Naive B cell (primary cell): ENCODE results near the gene SMNDC1. TPM values are rescaled to one million over a fixed set of nuclear protein-coding genes. Genes with fewer than 3 reads are reported as not detected.

ENCODE experiments used
- ATAC-seq, 2 donors: fragments of 150-1000 bp; cut with Tn5 transposase; 2 replicates each; pipeline ENCODE4 v1.10.0; 2021; ENCODE audit warnings: low read depth in 2 of 2, mild to moderate bottlenecking in 2 of 2, moderate library complexity in 2 of 2
- DNase-seq: peaks from one replicate; pipeline ENCODE4 v3.0.0; 2022
- H3K27ac Mint-ChIP-seq, 6 donors: one replicate each; pipeline ENCODE4 v1.8.0; 2020 to 2022; ENCODE audit warnings: mild to moderate bottlenecking in 6 of 6, mixed read lengths in 6 of 6, moderate library complexity in 5 of 6, inconsistent platforms in 2 of 6
- H3K27me3 Mint-ChIP-seq, 3 donors: one replicate each; pipeline ENCODE4 v1.8.0; 2021 to 2022; ENCODE audit warnings: mixed read lengths in 3 of 3, mild to moderate bottlenecking in 1 of 3
- H3K36me3 Mint-ChIP-seq, 2 donors: one replicate each; pipeline ENCODE4 v1.8.0; 2020 to 2022; ENCODE audit warnings: mixed read lengths in 2 of 2, inconsistent platforms in 1 of 2, mild to moderate bottlenecking in 1 of 2
- H3K4me1 Mint-ChIP-seq, 3 donors: one replicate each; pipeline ENCODE4 v1.8.0; 2020 to 2022; ENCODE audit warnings: mixed read lengths in 3 of 3, inconsistent platforms in 1 of 3, mild to moderate bottlenecking in 1 of 3, moderate library complexity in 1 of 3
- H3K4me3 Mint-ChIP-seq, 8 donors: one replicate each; pipeline ENCODE4 v1.8.0; 2020 to 2022; ENCODE audit warnings: mild to moderate bottlenecking in 8 of 8, mixed read lengths in 8 of 8, moderate library complexity in 8 of 8, inconsistent platforms in 2 of 8
- H3K9me3 Mint-ChIP-seq, 7 donors: one replicate each; pipeline ENCODE4 v1.8.0; 2020 to 2022; ENCODE audit warnings: mixed read lengths in 7 of 7, mild to moderate bottlenecking in 5 of 7, inconsistent platforms in 2 of 7, moderate library complexity in 1 of 7
- polyA plus RNA-seq, 6 donors: library from polyadenylated mRNA; unstranded; fragments of 300-500 nt; fragmentation: Illumina TruSeq; gene quantifications; one replicate each; pipeline ENCODE4 v1.2.3, GENCODE V29; 2021; ENCODE audit warnings: low read depth in 6 of 6

SMNDC1 gene
- polyA plus RNA-seq, 6 donors from 2014 or later: 11.9 to 20.8 (median 15.9) TPM

DNA sequence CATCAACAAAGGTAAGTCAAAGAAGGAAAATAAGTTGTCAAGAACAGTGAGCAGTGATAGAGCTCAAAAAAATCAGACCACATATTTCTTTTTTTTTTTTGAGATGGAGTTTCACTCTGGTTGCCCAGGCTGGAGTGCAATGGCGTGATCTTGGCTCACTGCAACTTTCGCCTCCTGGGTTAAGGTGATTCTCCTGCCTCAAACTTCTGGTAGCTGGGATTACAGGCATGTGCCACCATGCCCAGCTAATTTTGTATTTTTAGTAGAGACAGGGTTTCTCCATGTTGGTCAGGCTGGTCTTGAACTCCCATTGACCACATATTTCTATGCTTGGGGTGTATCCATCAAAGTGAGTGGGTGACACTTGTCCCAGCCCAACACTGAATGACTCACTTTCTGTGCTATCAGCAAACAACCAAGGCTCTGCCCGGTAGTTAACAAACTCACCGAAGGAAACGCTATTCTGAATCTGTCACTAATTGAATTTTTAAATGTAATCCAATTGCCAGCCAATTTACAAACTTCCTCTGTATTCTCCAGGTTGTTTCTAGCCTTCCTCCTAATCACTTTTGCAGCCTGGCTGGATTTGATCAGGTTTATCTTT is 19.6 kb upstream of the SMNDC1 start:
- DNase-seq (no peak), ATAC-seq (peak in 1 of 2 donors; percentile 41)
- Mint-ChIP-seq H3K27ac (peak overlapping the region; percentile 24 to 99 (median 88)), H3K4me3 (peak overlapping the region in 4 of 8 donors; percentile 20 to 68 (median 30)), H3K4me1 (peaks cover 19 to 41% (median 31%) of the 10 kb centered on the region in 3 donors), H3K9me3 (peaks cover 3 to 20% (median 10%) of the 10 kb centered on the region in 7 donors), H3K27me3 (peaks cover 0 to 25% (median 14%) of the 10 kb centered on the region in 3 donors), H3K36me3 (peaks cover 0 to 27% of the 10 kb centered on the region in 2 donors)

DNA sequence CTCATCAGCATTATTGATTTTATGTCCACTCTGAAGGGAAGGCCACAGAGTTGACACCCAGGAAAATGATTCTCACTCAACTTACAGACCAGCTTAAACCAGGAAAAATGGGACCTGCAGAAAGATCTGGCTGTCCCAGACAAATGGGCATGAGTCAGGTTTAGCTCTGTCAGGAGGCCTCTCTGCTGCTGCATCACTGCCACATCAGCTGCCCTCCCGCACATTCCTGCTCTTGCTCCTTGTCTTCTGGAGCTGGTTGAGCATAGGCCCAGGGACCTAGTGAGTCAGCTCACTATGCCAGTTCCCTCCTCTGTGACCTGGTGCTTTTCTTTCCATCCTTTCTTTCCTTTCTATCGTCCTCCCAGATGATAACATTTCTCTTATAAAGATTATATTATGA is 18.8 kb upstream of the SMNDC1 start:
- Mint-ChIP-seq H3K4me3 (no peak overlapping the region), H3K36me3 (peaks cover 0 to 27% of the 10 kb centered on the region in 2 donors), H3K27me3 (peaks cover 0 to 25% (median 15%) of the 10 kb centered on the region in 3 donors), H3K27ac (peak overlapping the region in 4 of 6 donors; percentile 49 to 99 (median 88)), H3K4me1 (peaks cover 19 to 41% (median 31%) of the 10 kb centered on the region in 3 donors), H3K9me3 (peaks cover 3 to 17% (median 9%) of the 10 kb centered on the region in 7 donors)
- DNase-seq (no peak), ATAC-seq (no peak)

DNA sequence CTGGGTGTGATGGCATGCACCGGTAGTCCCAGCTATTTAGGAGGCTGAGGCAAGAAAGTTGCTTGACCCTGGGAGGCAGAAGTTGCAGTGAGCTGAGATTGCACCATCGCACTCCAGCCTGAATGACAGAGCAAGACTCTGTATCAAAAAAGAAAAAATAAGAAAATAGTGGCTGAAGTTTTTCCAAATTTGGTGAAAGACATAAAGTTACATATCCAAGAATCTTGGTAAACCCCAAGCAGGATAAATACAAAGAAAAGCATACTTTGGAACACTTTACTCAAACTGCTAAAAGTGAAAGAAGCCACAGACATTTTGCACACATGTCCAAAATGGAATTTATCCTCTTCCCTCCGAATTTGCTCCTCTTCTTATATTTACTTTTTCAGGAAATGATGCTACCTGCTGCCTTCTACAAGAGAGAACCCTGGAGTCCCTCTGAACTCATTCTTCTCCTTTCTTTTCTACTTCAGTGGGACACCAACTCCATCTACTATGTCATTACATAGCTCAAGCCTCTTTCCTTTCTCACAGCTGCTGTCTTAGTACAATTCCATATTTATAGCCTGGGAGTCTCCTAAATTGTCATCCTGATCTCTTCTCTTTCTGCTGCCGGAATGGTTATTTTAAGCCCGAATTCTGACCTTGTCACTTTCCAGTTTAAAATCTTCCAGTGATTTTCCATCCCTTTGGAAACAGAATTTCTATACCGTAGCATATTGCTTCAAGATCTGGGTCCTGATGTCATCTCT is 17.3 kb upstream of the SMNDC1 start:
- no peak overlapping the region for H3K4me3 Mint-ChIP-seq
- H3K9me3 Mint-ChIP-seq: peaks cover 3 to 17% (median 9%) of the 10 kb centered on the region in 7 donors
- peak overlapping the region in 2 of 6 donors; percentile 86 to 91 for H3K27ac Mint-ChIP-seq
- no peak for DNase-seq
- H3K36me3 Mint-ChIP-seq: peaks cover 0 to 27% of the 10 kb centered on the region in 2 donors
- peaks cover 0 to 21% (median 15%) of the 10 kb centered on the region in 3 donors for H3K27me3 Mint-ChIP-seq
- H3K4me1 Mint-ChIP-seq: peaks cover 16 to 41% (median 31%) of the 10 kb centered on the region in 3 donors
- ATAC-seq: no peak

DNA sequence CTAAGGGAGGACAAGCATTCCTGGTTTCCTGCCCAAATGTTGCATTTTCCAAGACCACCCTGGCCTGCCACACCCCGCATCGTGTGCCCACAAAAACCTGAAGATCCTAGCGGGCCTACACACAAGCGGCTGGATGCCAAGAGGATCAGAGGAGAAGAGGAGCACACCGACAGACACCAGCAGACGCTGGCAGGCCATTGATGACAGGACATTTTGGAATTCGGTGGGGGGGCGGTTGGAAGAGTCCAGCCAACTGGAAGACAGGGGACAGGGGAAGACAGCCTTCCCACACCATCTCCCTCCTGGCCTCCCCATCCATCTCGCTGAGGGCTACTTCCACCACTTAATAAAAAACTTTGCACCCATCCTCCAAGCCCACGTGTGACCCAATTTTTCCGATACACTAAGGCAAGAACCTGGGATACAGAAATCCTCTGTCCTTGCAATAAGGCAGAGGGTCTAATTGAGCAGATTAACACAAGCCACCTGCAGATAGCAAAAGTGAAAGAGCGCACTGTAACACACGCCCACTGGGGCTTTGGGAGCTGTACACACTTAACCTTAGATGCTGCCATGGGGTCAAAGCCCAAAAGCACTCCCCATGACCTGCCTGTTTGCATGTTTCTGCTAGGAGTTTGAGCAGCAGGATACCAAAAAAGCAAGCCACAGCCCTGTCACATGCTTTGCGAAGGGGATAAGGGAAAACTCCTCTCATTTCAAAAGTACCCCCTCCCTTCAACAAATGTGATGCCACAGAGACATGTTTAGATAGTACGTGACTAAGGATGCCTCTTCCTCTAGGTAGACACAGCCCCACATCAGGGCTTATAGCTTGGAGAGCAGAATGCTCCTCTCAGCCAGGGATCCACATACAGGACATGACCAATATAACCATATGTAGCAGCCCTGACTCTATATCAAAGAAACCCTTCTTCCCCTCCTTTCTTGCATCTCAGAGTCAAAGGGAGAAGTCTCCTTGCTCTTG is 13.4 kb upstream of the SMNDC1 start:
- peak overlapping the region in 1 of 6 donors; percentile 71 for H3K27ac Mint-ChIP-seq
- no peak overlapping the region for H3K4me3 Mint-ChIP-seq
- H3K27me3 Mint-ChIP-seq: peaks cover 0 to 22% (median 15%) of the 10 kb centered on the region in 3 donors
- no peak for DNase-seq
- H3K36me3 Mint-ChIP-seq: peaks cover 0 to 27% of the 10 kb centered on the region in 2 donors
- no peak for ATAC-seq
- H3K9me3 Mint-ChIP-seq: peaks cover 3 to 12% (median 9%) of the 10 kb centered on the region in 7 donors
- H3K4me1 Mint-ChIP-seq: peaks cover 0 to 6% (median 0%) of the 10 kb centered on the region in 3 donors

DNA sequence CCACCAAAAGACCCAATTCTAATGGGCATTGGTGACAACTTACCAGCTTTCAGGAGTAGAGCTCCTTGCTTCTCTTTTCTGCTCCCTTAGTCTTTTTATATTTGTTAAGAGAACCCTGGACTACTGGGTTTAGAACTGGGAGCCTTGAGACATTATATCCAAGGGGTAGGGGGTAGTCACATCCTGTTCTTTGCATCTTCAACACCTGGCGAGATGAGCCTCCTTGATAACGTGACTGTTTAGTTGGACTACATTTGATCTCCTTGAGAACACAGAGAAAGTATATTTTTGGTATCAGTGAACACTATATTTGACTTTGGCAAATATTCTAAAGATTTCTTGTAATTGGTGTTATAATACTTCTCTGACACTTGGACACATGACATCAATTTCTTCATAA is 9.0 kb upstream of the SMNDC1 start:
- no peak overlapping the region for H3K4me3 Mint-ChIP-seq
- peaks cover 0 to 7% (median 4%) of the 10 kb centered on the region in 3 donors for H3K27me3 Mint-ChIP-seq
- ATAC-seq (no peak), DNase-seq (no peak)
- H3K27ac Mint-ChIP-seq: no peak overlapping the region
- no peaks in the 10 kb centered on the region for H3K36me3 Mint-ChIP-seq
- peaks cover 0 to 8% (median 5%) of the 10 kb centered on the region in 3 donors for H3K4me1 Mint-ChIP-seq
- H3K9me3 Mint-ChIP-seq: no peaks in the 10 kb centered on the region

DNA sequence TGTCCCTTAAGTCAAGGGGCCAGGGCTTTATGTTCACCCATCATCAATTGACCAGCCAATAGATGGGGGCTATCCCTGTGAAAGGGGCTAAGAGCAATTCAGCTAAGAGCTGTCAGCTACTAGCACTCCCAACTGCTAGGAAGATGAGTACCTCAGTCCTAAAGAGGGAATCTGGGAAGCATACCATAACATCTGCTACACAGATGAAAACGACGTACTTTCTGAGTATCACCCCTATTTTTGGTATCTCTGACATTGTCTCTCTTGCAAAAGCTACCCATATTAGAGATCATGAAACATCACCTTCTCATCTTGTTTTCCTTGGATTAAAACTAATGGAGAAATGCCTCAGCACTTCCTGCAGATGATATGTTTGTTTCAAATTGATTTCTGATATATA is 7.5 kb upstream of the SMNDC1 start:
- no peak for DNase-seq
- no peaks in the 10 kb centered on the region for H3K9me3 Mint-ChIP-seq
- H3K27me3 Mint-ChIP-seq: peaks cover 0 to 7% (median 4%) of the 10 kb centered on the region in 3 donors
- H3K36me3 Mint-ChIP-seq: no peaks in the 10 kb centered on the region
- H3K4me3 Mint-ChIP-seq: no peak overlapping the region
- H3K4me1 Mint-ChIP-seq: peaks cover 0 to 8% (median 5%) of the 10 kb centered on the region in 3 donors
- no peak for ATAC-seq
- H3K27ac Mint-ChIP-seq: no peak overlapping the region

DNA sequence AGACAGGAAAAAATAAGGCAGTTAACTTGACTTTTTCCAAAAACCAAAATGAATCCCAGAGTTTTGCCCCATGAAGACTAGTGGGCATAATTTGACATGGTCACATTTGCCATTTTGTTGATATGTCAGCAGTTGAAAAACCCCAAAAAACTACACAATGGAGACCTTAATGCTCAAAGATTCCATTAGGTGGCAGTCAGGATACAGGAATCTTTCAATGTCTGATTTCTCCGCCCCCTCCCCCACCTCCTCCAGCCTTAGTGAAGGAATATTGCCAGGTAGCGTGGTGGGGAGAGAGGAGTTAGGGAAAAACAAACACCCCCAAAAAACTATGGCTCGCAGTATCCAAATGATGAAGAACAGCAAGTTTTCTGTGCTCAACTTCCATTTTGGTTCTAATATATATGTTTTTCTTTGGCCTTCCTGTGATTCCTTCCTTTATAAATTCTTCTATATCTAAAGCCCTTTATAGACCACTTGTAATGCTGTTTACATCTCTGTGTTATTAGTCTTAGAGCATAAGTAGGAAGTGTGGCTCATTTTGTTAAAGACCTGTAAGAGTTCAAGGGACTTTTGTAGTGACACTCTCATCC is 6.7 kb upstream of the SMNDC1 start:
- DNase-seq (peak; percentile 47), ATAC-seq (peak; percentile 63 to 72)
- no peaks in the 10 kb centered on the region for H3K36me3 Mint-ChIP-seq
- no peak overlapping the region for H3K4me3 Mint-ChIP-seq
- H3K9me3 Mint-ChIP-seq: no peaks in the 10 kb centered on the region
- H3K27me3 Mint-ChIP-seq: peaks cover 0 to 6% (median 4%) of the 10 kb centered on the region in 3 donors
- H3K4me1 Mint-ChIP-seq: peaks cover 0 to 8% (median 5%) of the 10 kb centered on the region in 3 donors
- peak overlapping the region in 1 of 6 donors; percentile 59 for H3K27ac Mint-ChIP-seq

DNA sequence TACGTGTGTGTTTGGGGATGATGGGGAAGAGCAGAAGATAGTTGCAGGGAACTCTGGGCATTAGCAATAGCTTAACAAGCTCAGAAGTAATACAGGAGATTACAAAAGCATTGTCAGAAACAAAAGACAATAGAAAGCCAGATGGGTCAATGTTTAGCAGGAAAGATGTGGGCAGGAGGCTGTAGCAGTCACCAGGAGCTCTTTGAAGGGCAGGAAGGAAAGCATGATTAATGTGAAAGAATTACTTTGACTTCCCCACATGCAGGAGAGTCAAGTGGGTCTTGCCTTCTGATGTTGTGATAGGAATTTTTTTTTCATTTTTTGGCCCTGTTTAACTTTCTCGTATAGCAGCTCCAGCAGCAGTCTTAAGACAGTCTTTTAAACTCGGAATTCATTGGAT is 6.0 kb upstream of the SMNDC1 start:
- Mint-ChIP-seq H3K36me3 (no peaks in the 10 kb centered on the region), H3K27ac (peak overlapping the region in 1 of 6 donors; percentile 17), H3K27me3 (no peaks in the 10 kb centered on the region), H3K9me3 (no peaks in the 10 kb centered on the region), H3K4me3 (no peak overlapping the region), H3K4me1 (peaks cover 5 to 15% (median 11%) of the 10 kb centered on the region in 3 donors)
- no peak for DNase-seq
- no peak for ATAC-seq

DNA sequence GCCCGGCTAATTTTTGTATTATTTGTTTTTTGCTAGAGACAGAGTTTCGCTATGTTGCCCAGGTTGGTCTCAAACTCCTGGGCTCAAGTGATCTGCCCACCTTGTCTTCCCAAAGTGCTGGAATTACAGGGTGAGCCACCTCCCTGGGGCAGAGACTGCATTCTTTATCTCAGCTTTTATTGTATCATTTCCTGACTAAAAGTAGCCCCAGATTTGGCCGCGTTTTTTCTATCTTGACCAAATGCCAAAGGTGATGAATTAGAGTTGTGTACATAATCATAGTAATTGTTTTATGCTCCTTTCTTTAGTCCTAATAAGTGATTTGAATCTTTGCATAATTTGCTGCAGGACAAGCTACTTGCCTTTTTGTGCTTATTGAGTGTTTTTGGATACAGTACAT is 3.1 kb upstream of the SMNDC1 start:
- peaks cover 14 to 30% (median 25%) of the 10 kb centered on the region in 3 donors for H3K4me1 Mint-ChIP-seq
- DNase-seq (no peak), ATAC-seq (no peak)
- H3K4me3 Mint-ChIP-seq: peak overlapping the region in 1 of 8 donors; percentile 37
- H3K27ac Mint-ChIP-seq: no peak overlapping the region
- H3K36me3 Mint-ChIP-seq: no peaks in the 10 kb centered on the region
- H3K27me3 Mint-ChIP-seq: no peaks in the 10 kb centered on the region
- H3K9me3 Mint-ChIP-seq: no peaks in the 10 kb centered on the region

DNA sequence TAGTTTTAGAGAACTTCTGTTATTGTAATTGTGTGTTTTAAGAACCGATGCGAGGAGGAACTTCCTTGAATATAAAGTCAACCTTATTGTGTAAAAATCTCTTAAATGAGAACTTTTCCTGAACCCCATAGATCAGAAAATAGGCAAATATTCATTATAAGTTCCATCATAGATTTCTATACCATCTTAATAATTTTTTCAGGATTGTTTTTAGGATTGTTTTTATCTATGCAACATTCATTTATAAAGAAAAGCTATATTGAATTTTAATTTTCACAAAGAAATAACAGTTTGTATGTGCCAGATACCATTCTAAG is 1.7 kb upstream of the SMNDC1 start:
- Mint-ChIP-seq H3K9me3 (no peaks in the 10 kb centered on the region), H3K4me3 (peak overlapping the region in 3 of 8 donors; percentile 26 to 96 (median 90)), H3K4me1 (peaks cover 14 to 39% (median 28%) of the 10 kb centered on the region in 3 donors), H3K27ac (peak overlapping the region in 2 of 6 donors; percentile 52 to 95), H3K36me3 (no peaks in the 10 kb centered on the region), H3K27me3 (no peaks in the 10 kb centered on the region)
- DNase-seq (no peak), ATAC-seq (no peak)

DNA sequence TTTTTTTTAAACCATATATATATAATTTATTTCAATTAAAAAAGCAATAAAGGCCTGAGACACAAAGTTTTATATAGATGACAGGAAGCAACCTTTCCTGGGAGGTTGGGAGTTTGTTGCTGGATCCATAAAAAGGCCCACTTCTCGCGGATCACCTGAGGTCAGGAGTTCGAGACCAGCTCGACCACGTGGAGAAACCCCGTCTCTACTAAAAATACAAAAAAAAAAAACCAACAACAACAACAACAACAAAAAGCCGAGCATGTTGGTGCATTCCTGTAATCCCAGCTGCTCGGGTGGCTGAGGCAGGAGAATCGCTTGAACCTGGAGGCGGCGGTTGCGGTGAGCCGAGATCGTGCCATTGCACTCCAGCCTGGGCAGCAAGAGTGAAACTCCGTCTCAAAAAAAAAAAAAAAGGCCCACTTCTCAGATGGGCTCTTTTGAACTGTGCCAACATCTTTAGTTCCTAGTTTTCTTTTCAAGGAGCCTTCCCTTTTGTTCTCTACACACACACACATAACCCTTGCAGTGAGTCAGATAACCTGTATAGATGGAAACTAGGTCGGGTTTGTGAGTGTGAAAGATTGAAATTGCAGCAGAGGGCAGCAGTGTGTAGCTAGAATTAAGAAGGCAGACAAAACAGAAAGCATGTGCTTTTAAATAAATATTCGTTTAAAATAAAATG is 1.2 kb upstream of the SMNDC1 start:
- peaks cover 0 to 5% of the 10 kb centered on the region in 2 donors for H3K36me3 Mint-ChIP-seq
- peaks cover 17 to 44% (median 28%) of the 10 kb centered on the region in 3 donors for H3K4me1 Mint-ChIP-seq
- no peaks in the 10 kb centered on the region for H3K27me3 Mint-ChIP-seq
- DNase-seq: peak; percentile 67
- peak; percentile 41 for ATAC-seq
- peak overlapping the region; percentile 26 to 99 (median 95) for H3K4me3 Mint-ChIP-seq
- H3K9me3 Mint-ChIP-seq: no peaks in the 10 kb centered on the region
- H3K27ac Mint-ChIP-seq: peak overlapping the region; percentile 52 to 99 (median 98)

DNA sequence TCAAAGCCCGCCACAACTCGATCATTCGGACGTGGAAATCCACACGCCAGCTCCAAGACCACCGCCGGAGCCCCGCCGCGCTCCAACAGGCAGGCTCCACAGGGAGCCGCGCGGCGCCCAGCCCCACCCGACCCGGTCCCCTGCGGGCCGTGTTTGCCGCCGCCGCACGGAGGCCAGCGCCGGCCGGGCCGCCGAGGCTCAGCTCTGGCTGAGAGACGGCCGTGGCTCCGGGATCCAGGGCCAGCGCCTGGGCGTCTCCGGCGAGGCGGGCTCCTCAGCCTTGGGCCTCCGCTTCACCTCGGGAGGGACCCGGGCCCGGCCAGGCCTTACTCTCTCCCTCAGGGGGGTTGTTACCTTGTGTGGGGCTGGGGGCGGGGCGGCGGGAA is 333 bp downstream of the SMNDC1 start:
- Mint-ChIP-seq H3K4me3 (peak overlapping the region; percentile 90 to 99 (median 98)), H3K9me3 (no peaks in the 10 kb centered on the region), H3K27me3 (no peaks in the 10 kb centered on the region), H3K4me1 (peaks cover 20 to 51% (median 35%) of the 10 kb centered on the region in 3 donors), H3K36me3 (peaks cover 0 to 8% of the 10 kb centered on the region in 2 donors), H3K27ac (peak overlapping the region; percentile 95 to 99 (median 98))
- peak; percentile 49 to 54 for ATAC-seq
- DNase-seq: no peak
